Measurements from ENCODE around the gene RFX1. TPM values are rescaled to one million over a fixed set of nuclear protein-coding genes. Genes with fewer than 3 reads are reported as not detected.

The RFX1 gene
- total RNA-seq, 1 experiment from 2014 or later, result 14.9 TPM

- no peak for DNase-seq
- Mint-ChIP-seq H3K27me3 (ENCODE audit: unreplicated experiment) (no peaks in the 10 kb centered on the region), H3K27ac (ENCODE audit: unreplicated experiment) (no peak overlapping the region), H3K36me3 (ENCODE audit: insufficient read depth, unreplicated experiment) (peaks cover 13% of the 10 kb centered on the region), H3K9me3 (ENCODE audit: low read depth, unreplicated experiment) (no peaks in the 10 kb centered on the region), H3K4me3 (ENCODE audit: low read depth, unreplicated experiment) (no peak overlapping the region), H3K4me1 (ENCODE audit: low read depth, unreplicated experiment) (no peaks in the 10 kb centered on the region)
- BruUV-seq (replicated peaks), result no TSS peak
- TF ChIP-seq CTCF (IDR thresholded peaks at IDR 0.05; ENCODE audit: unreplicated experiment), result no peak
- intact Hi-C loops (cut with micrococcal nuclease; ENCODE audit: unreplicated experiment), result no loop called here
- CTCF ChIA-PET, result no interaction called here
Measured at GRCh38 chr19:13965377-13965896, 40.7 kb downstream of the RFX1 start.

GRCh38 chr19:13964776-13965175 lies 41.3 kb downstream of the RFX1 start:
- Mint-ChIP-seq H3K27ac (ENCODE audit: unreplicated experiment) (no peak overlapping the region), H3K27me3 (ENCODE audit: unreplicated experiment) (no peaks in the 10 kb centered on the region), H3K36me3 (ENCODE audit: insufficient read depth, unreplicated experiment) (peaks cover 19% of the 10 kb centered on the region), H3K4me1 (ENCODE audit: low read depth, unreplicated experiment) (no peaks in the 10 kb centered on the region), H3K4me3 (ENCODE audit: low read depth, unreplicated experiment) (no peak overlapping the region), H3K9me3 (ENCODE audit: low read depth, unreplicated experiment) (no peaks in the 10 kb centered on the region)
- BruUV-seq (replicated peaks), result no TSS peak
- DNase-seq, result no peak
- CTCF ChIA-PET, result no interaction called here
- intact Hi-C loops (cut with micrococcal nuclease; ENCODE audit: unreplicated experiment), result no loop called here
- TF ChIP-seq CTCF (IDR thresholded peaks at IDR 0.05; ENCODE audit: unreplicated experiment), result no peak

- Mint-ChIP-seq H3K9me3 (ENCODE audit: low read depth, unreplicated experiment) (no peaks in the 10 kb centered on the region), H3K4me3 (ENCODE audit: low read depth, unreplicated experiment) (no peak overlapping the region), H3K27me3 (ENCODE audit: unreplicated experiment) (no peaks in the 10 kb centered on the region), H3K4me1 (ENCODE audit: low read depth, unreplicated experiment) (no peaks in the 10 kb centered on the region), H3K36me3 (ENCODE audit: insufficient read depth, unreplicated experiment) (peaks cover 27% of the 10 kb centered on the region), H3K27ac (ENCODE audit: unreplicated experiment) (no peak overlapping the region)
- intact Hi-C loops (cut with micrococcal nuclease; ENCODE audit: unreplicated experiment), result no loop called here
- no peak for DNase-seq
- CTCF ChIA-PET, result no interaction called here
- no TSS peak for BruUV-seq (replicated peaks)
- TF ChIP-seq CTCF (IDR thresholded peaks at IDR 0.05; ENCODE audit: unreplicated experiment), result no peak
Measured at GRCh38 chr19:13963603-13964105, 42.5 kb downstream of the RFX1 start.

- no peak for TF ChIP-seq CTCF (IDR thresholded peaks at IDR 0.05; ENCODE audit: unreplicated experiment)
- H3K27me3 Mint-ChIP-seq (ENCODE audit: unreplicated experiment), result no peaks in the 10 kb centered on the region
- H3K4me3 Mint-ChIP-seq (ENCODE audit: low read depth, unreplicated experiment), result no peak overlapping the region
- H3K9me3 Mint-ChIP-seq (ENCODE audit: low read depth, unreplicated experiment), result no peaks in the 10 kb centered on the region
- no peak overlapping the region for H3K27ac Mint-ChIP-seq (ENCODE audit: unreplicated experiment)
- H3K4me1 Mint-ChIP-seq (ENCODE audit: low read depth, unreplicated experiment), result no peaks in the 10 kb centered on the region
- no peak for DNase-seq
- H3K36me3 Mint-ChIP-seq (ENCODE audit: insufficient read depth, unreplicated experiment), result peaks cover 27% of the 10 kb centered on the region
- no TSS peak for BruUV-seq (replicated peaks)
- intact Hi-C loops (cut with micrococcal nuclease; ENCODE audit: unreplicated experiment), result no loop called here
- CTCF ChIA-PET, result no interaction called here
Measured at GRCh38 chr19:13962699-13963602, 43.2 kb downstream of the RFX1 start.

Data from Calu3 (cell line).